Osteocyte (in vitro differentiated cells): ENCODE measurements around the gene THPO. TPM values are rescaled to one million over a fixed set of nuclear protein-coding genes. Genes with fewer than 3 reads are reported as not detected.

Source experiments
- DNase-seq: peaks from one replicate; pipeline ENCODE4 v3.0.0; 2021; ENCODE audit warnings: mixed read lengths; ENCODE audit not compliant: unreplicated experiment; ENCODE audit errors: extremely low spot score
- H3K27ac Mint-ChIP-seq: one replicate; pipeline ENCODE4 v1.8.0; 2021; ENCODE audit warnings: mild to moderate bottlenecking, mixed read lengths; ENCODE audit not compliant: unreplicated experiment
- H3K27me3 Mint-ChIP-seq: one replicate; pipeline ENCODE4 v1.8.0; 2021; ENCODE audit warnings: mixed read lengths; ENCODE audit not compliant: unreplicated experiment
- H3K36me3 Mint-ChIP-seq: one replicate; pipeline ENCODE4 v1.8.0; 2021; ENCODE audit warnings: mixed read lengths; ENCODE audit not compliant: unreplicated experiment
- H3K4me1 Mint-ChIP-seq: one replicate; pipeline ENCODE4 v1.8.0; 2021; ENCODE audit warnings: mixed read lengths; ENCODE audit not compliant: unreplicated experiment
- H3K4me3 Mint-ChIP-seq: one replicate; pipeline ENCODE4 v1.8.0; 2021; ENCODE audit warnings: mild to moderate bottlenecking, moderate library complexity, mixed read lengths; ENCODE audit not compliant: unreplicated experiment
- H3K9me3 Mint-ChIP-seq: one replicate; pipeline ENCODE4 v1.8.0; 2021; ENCODE audit warnings: mixed read lengths; ENCODE audit not compliant: unreplicated experiment
- CTCF ChIP-seq: fragments of 200-600 bp; sonication (generic); IDR thresholded peaks from 2 replicates; pipeline ENCODE4 v1.5.0; 2021; ENCODE audit warnings: antibody characterized with exemption, mild to moderate bottlenecking, moderate library complexity
- total RNA-seq: library from RNA; stranded (reverse); gene quantifications from 2 replicates; pipeline ENCODE4 v1.2.1, GENCODE V29; 2021

The THPO gene
- total RNA-seq, 1 donor from 2014 or later = not detected

- H3K27me3 Mint-ChIP-seq = peaks cover 27% of the 10 kb centered on the region
- peaks cover 24% of the 10 kb centered on the region for H3K36me3 Mint-ChIP-seq
- H3K4me1 Mint-ChIP-seq = peaks cover 54% of the 10 kb centered on the region
- H3K4me3 Mint-ChIP-seq = no peak overlapping the region
- H3K27ac Mint-ChIP-seq = no peak overlapping the region
- H3K9me3 Mint-ChIP-seq = no peaks in the 10 kb centered on the region
- TF ChIP-seq CTCF = no peak
- no peak for DNase-seq
These were observed 5.6 kb downstream of the THPO start for GRCh38 chr3:184372296-184372821.

GRCh38 chr3:184371570-184372018, 6.4 kb downstream of the THPO start:
- H3K4me1 Mint-ChIP-seq = peaks cover 61% of the 10 kb centered on the region
- TF ChIP-seq CTCF = peak; percentile 96
- H3K4me3 Mint-ChIP-seq = peak overlapping the region; percentile 9
- H3K9me3 Mint-ChIP-seq = no peaks in the 10 kb centered on the region
- peak; percentile 92 for DNase-seq
- H3K36me3 Mint-ChIP-seq = peaks cover 31% of the 10 kb centered on the region
- H3K27ac Mint-ChIP-seq = no peak overlapping the region
- peaks cover 20% of the 10 kb centered on the region for H3K27me3 Mint-ChIP-seq

- no peak for TF ChIP-seq CTCF
- no peak for DNase-seq
- Mint-ChIP-seq H3K9me3 (no peaks in the 10 kb centered on the region), H3K4me3 (no peak overlapping the region), H3K27me3 (no peaks in the 10 kb centered on the region), H3K4me1 (peaks cover 72% of the 10 kb centered on the region), H3K27ac (peak overlapping the region; percentile 71), H3K36me3 (peaks cover 38% of the 10 kb centered on the region)
These were observed 9.3 kb downstream of the THPO start for GRCh38 chr3:184368586-184369183.

GRCh38 chr3:184368116-184368515, 9.9 kb downstream of the THPO start:
- no peak for TF ChIP-seq CTCF
- no peak overlapping the region for H3K27ac Mint-ChIP-seq
- H3K4me3 Mint-ChIP-seq = no peak overlapping the region
- H3K9me3 Mint-ChIP-seq = no peaks in the 10 kb centered on the region
- no peak for DNase-seq
- no peaks in the 10 kb centered on the region for H3K27me3 Mint-ChIP-seq
- peaks cover 70% of the 10 kb centered on the region for H3K4me1 Mint-ChIP-seq
- peaks cover 38% of the 10 kb centered on the region for H3K36me3 Mint-ChIP-seq

GRCh38 chr3:184366619-184367289, 11.3 kb downstream of the THPO start:
- no peak for DNase-seq
- H3K36me3 Mint-ChIP-seq = peaks cover 38% of the 10 kb centered on the region

More at GRCh38 chr3:184366619-184367289, 11.3 kb downstream of the THPO start:
- TF ChIP-seq CTCF = no peak
- Mint-ChIP-seq H3K4me3 (peak overlapping the region; percentile 14), H3K9me3 (no peaks in the 10 kb centered on the region), H3K4me1 (peaks cover 58% of the 10 kb centered on the region), H3K27me3 (no peaks in the 10 kb centered on the region), H3K27ac (peak overlapping the region; percentile 59)
